ENCODE results near the gene ASIP.

Gene ASIP

DNA sequence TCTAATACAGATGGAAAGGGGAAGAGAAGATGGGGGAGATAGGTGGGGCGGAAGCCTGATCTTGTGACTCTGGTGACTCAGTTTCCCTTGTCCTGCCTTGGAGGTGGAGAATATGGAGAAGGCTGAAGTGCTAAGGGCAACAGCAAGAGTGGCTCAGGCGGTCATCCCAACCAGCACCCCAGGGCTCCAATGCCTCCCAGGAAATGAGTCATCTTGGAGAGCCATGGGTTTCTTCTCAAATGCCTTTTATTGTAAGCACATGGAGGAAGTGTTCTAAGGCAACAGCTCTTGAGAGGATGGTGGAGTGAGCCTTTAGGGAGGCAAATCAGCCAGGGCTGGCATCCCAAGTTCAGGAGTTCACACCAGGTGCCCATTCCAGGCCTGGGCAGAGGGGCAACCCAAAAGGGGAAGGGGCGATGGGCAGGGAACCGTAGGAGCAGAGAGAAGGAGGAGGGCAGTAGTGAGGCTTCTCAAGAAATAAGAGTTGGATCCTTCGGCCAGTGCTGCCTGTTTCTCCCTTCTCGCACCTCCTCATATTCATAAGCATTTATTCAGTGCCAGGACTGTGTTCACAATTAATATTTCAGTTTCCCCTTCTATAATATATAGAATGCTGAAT lies 75.1 kb downstream of the ASIP start:
- DNase-seq (ENCODE audit: insufficient read length, low spot score), result no peak
- FAIRE-seq, result no peak
- TF ChIP-seq SPI1 (IDR thresholded peaks at IDR 0.05; ENCODE audit: low read depth, low read length) (no peak), TAF1 (IDR thresholded peaks at IDR 0.05; ENCODE audit: low read depth, low read length) (no peak), PAX5 (IDR thresholded peaks at IDR 0.05; ENCODE audit: insufficient read depth, low read length, severe bottlenecking) (no peak), POU2F2 (IDR thresholded peaks at IDR 0.05; ENCODE audit: low read depth, low read length) (no peak), POLR2AphosphoS5 (IDR thresholded peaks at IDR 0.05; ENCODE audit: low read depth, low read length) (no peak), POLR2A (IDR thresholded peaks at IDR 0.05; ENCODE audit: low read depth, low read length) (no peak)

Measured in GM12891 (cell line).